Measurements from ENCODE around the gene PDE2A. TPM values are rescaled to one million over a fixed set of nuclear protein-coding genes. Genes with fewer than 3 reads are reported as not detected.

PDE2A gene
- total and polyA plus RNA-seq, 10 of the 15 experiments (the other 5 are each of a cell fraction or from before 2014, with no cell fraction given) = 0.06 to 0.15 (median 0.11) TPM; not detected in 6

GRCh38 chr11:72636376-72636775, 37.8 kb downstream of the PDE2A start:
- RAD21 ChIA-PET (ENCODE audit: unreplicated experiment) = no interaction called here
- FAIRE-seq (no peak), ATAC-seq (no peak), DNase-seq (ENCODE audit: low read depth, low spot score) (no peak)
- Histone ChIP-seq H3K79me2 (ENCODE audit: control insufficient read depth, insufficient read depth, low read length) (no peaks in the 10 kb centered on the region), H3K9me3 (replicated peaks; ENCODE audit: control insufficient read depth, insufficient read depth, low read length) (no peaks in the 10 kb centered on the region), H3K36me3 (ENCODE audit: control insufficient read depth in 2 of 2, insufficient read depth in 2 of 2, low read length in 1 of 2) (no peaks in the 10 kb centered on the region), H3K27ac (ENCODE audit: control insufficient read depth, insufficient read depth) (no peak overlapping the region), H3K4me2 (ENCODE audit: control insufficient read depth, insufficient read depth) (no peak overlapping the region), H2AFZ (ENCODE audit: control insufficient read depth, low read depth, low read length) (no peak overlapping the region), H3K27me3 (replicated peaks in 1 of 2; ENCODE audit: control insufficient read depth in 2 of 2, insufficient read depth in 2 of 2, low read length in 1 of 2) (peaks cover 3 to 5% of the 10 kb centered on the region in 2 experiments; a peak in 3 of 4 replicates), H4K20me1 (ENCODE audit: control insufficient read depth, insufficient read depth) (no peaks in the 10 kb centered on the region), H3K9ac (ENCODE audit: control insufficient read depth, insufficient read depth, low read length) (no peak overlapping the region), H3K4me1 (ENCODE audit: control insufficient read depth, insufficient read depth, low read length) (no peaks in the 10 kb centered on the region), H3K4me3 (no peak overlapping the region)
- POLR2A ChIA-PET = no interaction called here
- TF ChIP-seq ZBTB11 (CRISPR knock-in tag; IDR thresholded peaks at IDR 0.05) (no peak), SMARCA5 (IDR thresholded peaks at IDR 0.05) (no peak)
- WGBS (ENCODE audit: insufficient coverage, insufficient replicate concordance, low lambda C conversion rate, missing lambda C conversion rate) = 21% methylated on average over 3 of the region's 3 CpGs
- in situ Hi-C loops (cut with MboI) = no loop called here
- CTCF ChIA-PET = interaction anchor here (0.8 kb wide), 1 partner anchor 25 kb away, joined by 3 read pairs; no protein-coding TSS in a partner anchor
- BruUV-seq (replicated peaks) = no TSS peak
- SMC1A ChIA-PET (ENCODE audit: uncharacterized antibody, unreplicated experiment) = no interaction called here
- intact Hi-C loops (cut with micrococcal nuclease; ENCODE audit: unreplicated experiment) = no loop called here

DNA sequence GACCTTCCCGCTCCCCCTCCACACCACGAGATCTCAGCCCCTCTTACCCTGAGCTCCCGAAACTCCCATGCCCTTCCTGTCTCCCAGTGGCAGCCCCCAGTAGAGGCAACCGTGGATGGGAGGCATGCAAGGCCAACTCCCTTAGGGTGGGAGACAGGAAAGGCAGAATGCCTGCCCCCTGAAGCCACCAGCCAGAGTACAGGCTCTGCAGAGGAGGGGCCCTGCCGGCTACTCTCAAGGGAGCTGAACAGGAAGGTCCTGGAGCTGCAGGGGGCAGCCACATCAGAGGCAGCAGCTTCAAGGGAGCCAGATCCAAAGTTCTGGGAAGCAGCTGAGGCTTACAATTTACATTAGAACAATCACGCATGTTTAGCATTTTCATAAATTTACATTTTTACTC, 38.3 kb downstream of the PDE2A start:
- Histone ChIP-seq H3K4me1 (ENCODE audit: control insufficient read depth, insufficient read depth, low read length) (no peaks in the 10 kb centered on the region), H3K36me3 (ENCODE audit: control insufficient read depth in 2 of 2, insufficient read depth in 2 of 2, low read length in 1 of 2) (no peaks in the 10 kb centered on the region), H3K79me2 (ENCODE audit: control insufficient read depth, insufficient read depth, low read length) (no peaks in the 10 kb centered on the region), H3K9ac (ENCODE audit: control insufficient read depth, insufficient read depth, low read length) (no peak overlapping the region), H4K20me1 (ENCODE audit: control insufficient read depth, insufficient read depth) (no peaks in the 10 kb centered on the region), H2AFZ (ENCODE audit: control insufficient read depth, low read depth, low read length) (no peak overlapping the region), H3K4me3 (no peak overlapping the region), H3K9me3 (replicated peaks; ENCODE audit: control insufficient read depth, insufficient read depth, low read length) (no peaks in the 10 kb centered on the region), H3K4me2 (ENCODE audit: control insufficient read depth, insufficient read depth) (no peak overlapping the region), H3K27ac (ENCODE audit: control insufficient read depth, insufficient read depth) (no peak overlapping the region), H3K27me3 (replicated peaks in 1 of 2; ENCODE audit: control insufficient read depth in 2 of 2, insufficient read depth in 2 of 2, low read length in 1 of 2) (peaks cover 2 to 3% of the 10 kb centered on the region in 2 experiments; a peak in 3 of 4 replicates)
- CTCF ChIA-PET = interaction anchor here (0.8 to 1.7 kb wide), 5 partner anchors 25 to 165 kb away, joined by 3 to 11 read pairs (median 4); no protein-coding TSS in a partner anchor
- BruUV-seq (replicated peaks) = no TSS peak
- 10% methylated on average over 6 of the region's 6 CpGs for WGBS (ENCODE audit: insufficient coverage, insufficient replicate concordance, low lambda C conversion rate, missing lambda C conversion rate)
- SMC1A ChIA-PET (ENCODE audit: uncharacterized antibody, unreplicated experiment) = interaction anchor here (0.8 kb wide), 1 partner anchor 32 kb away, joined by 3 read pairs; no protein-coding TSS in a partner anchor
- FAIRE-seq (no peak), ATAC-seq (no peak), DNase-seq (ENCODE audit: low read depth, low spot score) (no peak)
- intact Hi-C loops (cut with micrococcal nuclease; ENCODE audit: unreplicated experiment) = no loop called here
- POLR2A ChIA-PET = no interaction called here
- RAD21 ChIA-PET (ENCODE audit: unreplicated experiment) = no interaction called here
- in situ Hi-C loops (cut with MboI) = no loop called here
- TF ChIP-seq RBBP5 (conservative IDR thresholded peaks at IDR 0.05) = no peak
- TF ChIP-seq, protein P1, sequence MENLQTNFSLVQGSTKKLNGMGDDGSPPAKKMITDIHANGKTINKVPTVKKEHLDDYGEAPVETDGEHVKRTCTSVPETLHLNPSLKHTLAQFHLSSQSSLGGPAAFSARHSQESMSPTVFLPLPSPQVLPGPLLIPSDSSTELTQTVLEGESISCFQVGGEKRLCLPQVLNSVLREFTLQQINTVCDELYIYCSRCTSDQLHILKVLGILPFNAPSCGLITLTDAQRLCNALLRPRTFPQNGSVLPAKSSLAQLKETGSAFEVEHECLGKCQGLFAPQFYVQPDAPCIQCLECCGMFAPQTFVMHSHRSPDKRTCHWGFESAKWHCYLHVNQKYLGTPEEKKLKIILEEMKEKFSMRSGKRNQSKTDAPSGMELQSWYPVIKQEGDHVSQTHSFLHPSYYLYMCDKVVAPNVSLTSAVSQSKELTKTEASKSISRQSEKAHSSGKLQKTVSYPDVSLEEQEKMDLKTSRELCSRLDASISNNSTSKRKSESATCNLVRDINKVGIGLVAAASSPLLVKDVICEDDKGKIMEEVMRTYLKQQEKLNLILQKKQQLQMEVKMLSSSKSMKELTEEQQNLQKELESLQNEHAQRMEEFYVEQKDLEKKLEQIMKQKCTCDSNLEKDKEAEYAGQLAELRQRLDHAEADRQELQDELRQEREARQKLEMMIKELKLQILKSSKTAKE (IDR thresholded peaks at IDR 0.05; ENCODE audit: low read depth, poor library complexity, severe bottlenecking) = no peak
- TF ChIP-seq USF2 (IDR thresholded peaks at IDR 0.05; ENCODE audit: borderline replicate concordance, low read depth, low read length) = no peak
- TF ChIP-seq GATAD2B (conservative IDR thresholded peaks at IDR 0.05; ENCODE audit: low read depth) = no peak
- TF ChIP-seq, protein P2, sequence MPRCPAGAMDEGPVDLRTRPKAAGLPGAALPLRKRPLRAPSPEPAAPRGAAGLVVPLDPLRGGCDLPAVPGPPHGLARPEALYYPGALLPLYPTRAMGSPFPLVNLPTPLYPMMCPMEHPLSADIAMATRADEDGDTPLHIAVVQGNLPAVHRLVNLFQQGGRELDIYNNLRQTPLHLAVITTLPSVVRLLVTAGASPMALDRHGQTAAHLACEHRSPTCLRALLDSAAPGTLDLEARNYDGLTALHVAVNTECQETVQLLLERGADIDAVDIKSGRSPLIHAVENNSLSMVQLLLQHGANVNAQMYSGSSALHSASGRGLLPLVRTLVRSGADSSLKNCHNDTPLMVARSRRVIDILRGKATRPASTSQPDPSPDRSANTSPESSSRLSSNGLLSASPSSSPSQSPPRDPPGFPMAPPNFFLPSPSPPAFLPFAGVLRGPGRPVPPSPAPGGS (IDR thresholded peaks at IDR 0.05; ENCODE audit: borderline replicate concordance, insufficient read depth, low read depth, low read length, poor library complexity, severe bottlenecking) = no peak
